ENCODE data around the gene CSGALNACT2.

Gene CSGALNACT2

GRCh38 chr10:43200538-43201390 lies 62.5 kb downstream of the CSGALNACT2 start:
- FAIRE-seq (no peak), DNase-seq (ENCODE audit: low spot score) (no peak)

- no peak for DNase-seq (ENCODE audit: low spot score)
- no peak for FAIRE-seq
These were observed 63.4 kb downstream of the CSGALNACT2 start for GRCh38 chr10:43201545-43202131.

DNA sequence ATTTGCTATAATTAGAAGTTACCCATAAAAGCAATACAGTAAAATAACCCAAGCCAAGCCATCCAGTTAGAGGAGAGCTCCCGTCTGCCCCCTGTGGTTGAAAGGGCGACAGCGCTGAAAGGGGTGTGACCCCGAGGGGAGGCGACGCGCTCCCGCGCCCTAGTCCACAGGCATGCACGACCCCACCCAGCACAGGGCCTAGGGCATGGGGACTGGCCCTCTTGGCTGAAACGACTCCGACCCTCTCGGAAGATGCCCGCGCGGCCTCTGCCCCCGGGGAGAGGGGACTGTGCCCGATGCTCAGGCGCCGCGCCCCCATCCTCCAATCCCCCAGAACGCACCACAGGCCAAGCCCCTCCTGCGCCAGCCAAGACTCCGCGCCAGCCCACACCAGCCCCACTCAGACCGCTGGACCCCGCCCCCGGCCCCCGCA lies 64.0 kb downstream of the CSGALNACT2 start:
- FAIRE-seq = no peak
- DNase-seq (ENCODE audit: low spot score) = no peak

DNA sequence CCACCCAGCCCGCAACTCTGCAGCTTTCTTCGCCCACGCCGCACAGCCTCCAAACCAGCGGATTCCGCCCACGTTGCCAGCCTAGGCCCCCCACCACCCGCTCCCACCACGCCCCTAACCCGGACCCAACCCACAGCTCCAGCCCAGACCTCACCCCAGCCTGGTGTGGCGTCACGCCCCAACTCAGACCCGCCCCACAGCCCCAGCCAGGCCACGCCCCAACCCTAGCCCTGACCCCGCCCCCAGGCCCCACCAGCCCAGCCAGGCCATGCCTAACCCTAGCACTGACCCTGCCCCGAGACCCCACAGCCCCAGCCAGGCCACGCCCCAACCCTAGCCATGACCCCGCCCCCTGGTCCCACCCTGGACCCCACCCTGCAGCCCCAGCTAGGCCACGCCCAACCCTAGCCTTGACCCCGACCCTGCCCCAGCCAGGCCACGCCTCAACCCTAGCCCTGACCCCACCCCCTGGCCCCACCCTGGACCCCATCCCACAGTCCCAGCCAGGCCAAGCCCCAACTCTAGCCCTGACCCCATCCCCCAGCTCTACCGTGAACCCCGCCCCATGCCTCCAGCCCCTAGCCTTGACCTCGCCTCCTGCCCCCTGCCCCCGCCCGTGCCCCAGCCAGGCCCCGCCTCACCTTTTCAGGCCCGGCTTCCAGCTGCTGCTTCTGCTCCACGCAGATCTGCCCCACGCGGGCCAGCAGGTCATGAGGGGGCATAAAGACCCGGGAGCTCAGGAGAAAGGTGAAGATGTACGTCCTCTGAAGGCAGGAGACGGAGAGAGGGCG lies 64.6 kb downstream of the CSGALNACT2 start:
- DNase-seq (ENCODE audit: low spot score) (no peak), FAIRE-seq (no peak)

- no peak for DNase-seq (ENCODE audit: low spot score)
These were observed 65.3 kb downstream of the CSGALNACT2 start for GRCh38 chr10:43203448-43204041.

GRCh38 chr10:43204042-43204942 lies 66.0 kb downstream of the CSGALNACT2 start:
- no peak for DNase-seq (ENCODE audit: low spot score)
- no peak for FAIRE-seq

More at GRCh38 chr10:43203448-43204041, 65.3 kb downstream of the CSGALNACT2 start:
- no peak for FAIRE-seq

DNA sequence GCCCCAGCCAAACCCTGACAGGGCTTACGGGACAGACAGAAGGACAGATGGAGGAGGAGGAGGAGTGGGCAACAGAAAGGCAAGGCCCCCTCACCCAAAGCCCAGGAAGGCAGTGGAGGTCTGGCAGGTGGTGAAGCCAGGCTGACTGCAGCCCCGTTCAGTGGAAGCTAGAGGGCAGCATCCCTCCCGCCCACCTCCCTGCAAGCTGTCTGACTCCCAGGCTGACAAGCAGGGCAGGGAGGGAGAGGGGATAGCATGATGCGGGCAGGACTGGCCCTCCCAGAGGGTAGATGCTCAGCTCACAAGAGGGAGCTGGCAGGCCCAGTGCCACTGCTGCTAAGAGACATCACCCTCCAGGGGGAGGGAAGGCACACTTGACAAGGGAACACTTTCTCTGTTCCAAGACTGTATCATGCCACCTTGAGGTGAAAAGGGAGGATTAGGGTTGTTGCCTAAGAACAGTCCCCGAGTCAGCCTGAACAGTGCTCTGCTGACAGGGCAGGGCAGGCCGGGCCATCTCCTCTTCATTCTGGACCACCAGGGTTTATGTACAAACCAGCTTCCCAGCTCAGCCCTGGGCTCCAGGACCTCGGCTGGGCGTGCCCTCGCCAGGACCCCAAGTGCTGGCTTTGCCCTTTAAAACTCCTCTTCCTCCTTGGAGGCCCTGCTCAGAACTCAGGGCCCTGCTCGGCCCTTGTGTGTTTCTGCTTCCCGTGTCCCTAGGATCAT lies 66.9 kb downstream of the CSGALNACT2 start:
- no peak for FAIRE-seq
- no peak for DNase-seq (ENCODE audit: low spot score)

GRCh38 chr10:43205681-43206390 lies 67.6 kb downstream of the CSGALNACT2 start:
- DNase-seq (ENCODE audit: low spot score) (no peak), FAIRE-seq (no peak)

DNA sequence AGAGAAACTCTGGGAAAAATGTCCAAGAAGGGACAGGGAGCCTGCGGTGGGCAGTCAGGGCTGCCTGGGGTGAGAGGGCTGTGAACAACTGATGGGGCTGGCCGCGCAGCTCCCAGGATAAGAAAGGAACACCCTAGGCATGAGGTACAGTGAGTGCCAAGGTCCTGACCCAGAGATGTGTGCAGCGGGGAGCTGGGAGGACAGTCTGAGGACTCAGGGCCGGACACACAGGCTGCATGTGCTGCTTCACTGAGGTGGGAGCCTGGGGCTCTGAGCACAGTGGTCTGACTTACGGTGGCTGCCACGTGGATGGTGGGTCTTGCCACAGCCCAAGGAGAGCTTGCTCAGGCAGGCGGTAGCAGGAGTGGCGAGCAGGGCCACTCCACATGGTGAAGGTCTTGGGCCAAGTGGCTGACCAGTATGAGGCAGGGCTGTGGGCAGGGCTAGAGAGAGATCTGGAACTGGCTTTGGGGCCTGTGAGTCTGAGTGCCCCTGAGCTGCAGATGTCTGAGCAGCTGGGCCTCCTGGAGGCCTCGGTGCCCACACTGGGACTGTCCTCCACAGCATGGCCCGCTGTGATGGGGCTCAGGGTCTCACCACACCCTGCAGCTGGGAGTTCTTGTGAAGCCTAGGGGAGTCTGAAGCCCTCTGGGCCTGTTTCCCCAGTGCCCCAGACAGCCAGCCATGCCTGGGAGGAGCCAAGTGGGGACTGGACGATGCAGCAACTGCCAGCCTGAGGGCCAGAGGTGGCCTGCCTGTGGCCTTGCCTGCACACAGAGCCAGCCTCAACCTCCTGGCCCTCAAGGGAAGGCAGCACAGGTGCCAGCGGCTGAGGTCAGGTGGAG lies 68.4 kb downstream of the CSGALNACT2 start:
- no peak for DNase-seq (ENCODE audit: low spot score)
- FAIRE-seq = no peak

DNA sequence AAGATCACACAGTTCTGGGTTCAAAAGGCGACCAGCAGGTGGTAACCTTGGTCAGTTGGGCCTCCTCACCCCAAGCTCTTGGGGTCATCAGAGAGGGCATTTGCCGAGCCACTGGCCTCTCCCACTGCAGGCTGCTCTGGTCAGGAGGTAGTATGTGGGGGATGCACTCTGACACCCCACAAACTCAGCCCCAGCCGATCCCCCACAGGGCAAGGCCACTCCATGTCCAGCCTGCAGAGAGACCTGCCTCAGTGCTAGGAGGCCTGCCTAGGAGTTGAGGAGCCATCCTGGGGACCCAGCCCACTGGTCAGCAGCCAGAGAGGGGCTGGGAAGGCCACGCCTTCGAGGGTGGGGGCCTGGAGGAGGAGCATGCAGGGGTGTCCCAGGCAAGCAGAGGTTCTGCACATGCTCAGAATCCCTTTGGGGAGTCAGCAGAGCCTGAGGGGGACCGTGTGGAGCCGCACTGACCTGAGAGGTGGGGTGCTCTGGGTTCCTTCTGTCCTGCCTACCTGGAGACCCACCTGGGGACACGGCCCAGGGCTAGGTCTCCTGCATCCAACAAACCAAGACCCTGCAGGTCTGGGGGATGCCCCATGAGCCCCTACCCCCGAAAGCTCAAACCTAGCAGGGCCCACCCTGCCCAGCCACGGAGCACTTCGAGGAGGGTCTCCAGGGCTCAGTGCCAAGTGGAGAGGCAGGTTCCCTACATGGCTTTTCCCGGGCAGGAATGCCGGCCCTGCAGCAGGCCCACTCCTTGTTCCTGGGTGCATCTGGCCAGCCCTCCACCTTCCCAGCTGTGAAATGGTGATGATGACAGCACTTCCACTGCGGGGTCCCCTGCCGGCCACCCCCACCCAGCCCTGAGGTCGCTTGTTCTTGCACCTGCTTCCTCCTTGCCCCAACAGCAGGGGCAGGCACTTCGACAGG lies 70.2 kb downstream of the CSGALNACT2 start:
- FAIRE-seq = no peak

DNA sequence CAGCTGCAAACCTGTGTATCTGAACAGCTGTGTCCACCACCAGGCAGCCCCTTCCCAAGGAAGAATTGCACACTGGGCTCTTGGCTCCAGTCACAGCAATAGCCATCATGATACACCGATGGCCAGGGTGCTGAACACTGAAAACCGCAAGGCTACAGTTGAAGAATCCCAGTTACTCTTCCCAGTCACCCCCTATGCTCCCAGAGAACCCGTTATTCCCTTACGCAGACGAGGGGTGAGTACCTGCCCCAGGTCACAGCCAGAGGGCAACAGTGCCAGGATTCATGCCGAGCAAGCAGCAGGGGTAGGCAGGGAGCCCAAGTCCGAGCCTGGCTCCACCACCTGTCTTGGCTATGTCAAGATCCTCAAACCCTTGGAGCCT lies 70.8 kb downstream of the CSGALNACT2 start:
- DNase-seq (ENCODE audit: low spot score) (no peak), FAIRE-seq (no peak)

More for the DNA sequence above, 70.2 kb downstream of the CSGALNACT2 start:
- no peak for DNase-seq (ENCODE audit: low spot score)

DNA sequence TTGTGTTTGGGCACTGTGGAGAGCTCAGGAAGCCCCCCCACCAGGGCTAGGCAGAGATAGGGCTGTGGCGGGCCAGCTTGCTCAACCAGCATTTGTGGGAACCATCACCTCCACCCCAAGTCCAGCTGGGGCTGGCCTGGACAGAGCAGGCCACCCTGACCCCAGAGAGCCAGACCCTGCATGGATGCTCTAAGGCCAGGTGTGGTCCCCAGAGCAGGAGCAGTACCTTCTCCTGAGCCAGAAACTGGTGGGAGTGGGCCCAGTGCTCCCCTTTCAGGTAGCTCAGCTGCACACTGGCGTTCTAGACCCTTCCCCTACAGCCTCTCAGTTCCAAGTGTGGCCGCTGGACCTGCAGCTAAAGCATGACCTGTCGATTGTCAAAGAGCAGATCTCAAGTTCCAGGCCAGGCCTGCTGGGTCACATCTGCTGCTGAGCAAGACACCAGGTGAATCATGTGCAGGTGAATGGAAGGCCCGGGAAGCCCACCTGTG lies 71.5 kb downstream of the CSGALNACT2 start:
- FAIRE-seq = no peak
- no peak for DNase-seq (ENCODE audit: low spot score)

DNA sequence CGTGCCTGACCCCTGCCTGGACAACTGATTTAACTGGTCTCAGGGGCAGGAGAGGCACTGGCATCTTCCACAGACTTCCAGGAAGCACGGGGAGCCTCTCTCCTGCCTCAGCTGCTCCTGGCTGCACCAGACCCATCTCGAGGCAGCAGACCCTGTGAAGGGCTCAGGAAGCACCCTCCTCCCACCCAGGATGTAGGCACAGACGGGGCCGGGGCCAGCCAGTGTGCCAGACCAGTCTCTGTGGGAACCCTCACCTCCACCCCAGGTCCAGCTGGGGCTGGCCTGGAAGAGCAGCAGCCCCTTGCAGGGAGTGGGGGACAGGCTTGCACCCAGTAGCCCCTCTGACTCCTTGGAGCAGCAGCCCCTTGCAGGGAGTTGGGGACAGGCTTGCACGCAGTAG lies 72.3 kb downstream of the CSGALNACT2 start:
- DNase-seq (ENCODE audit: low spot score) (no peak), FAIRE-seq (no peak)

GRCh38 chr10:43211030-43211429 lies 72.8 kb downstream of the CSGALNACT2 start:
- FAIRE-seq (no peak), DNase-seq (ENCODE audit: low spot score) (no peak)

DNA sequence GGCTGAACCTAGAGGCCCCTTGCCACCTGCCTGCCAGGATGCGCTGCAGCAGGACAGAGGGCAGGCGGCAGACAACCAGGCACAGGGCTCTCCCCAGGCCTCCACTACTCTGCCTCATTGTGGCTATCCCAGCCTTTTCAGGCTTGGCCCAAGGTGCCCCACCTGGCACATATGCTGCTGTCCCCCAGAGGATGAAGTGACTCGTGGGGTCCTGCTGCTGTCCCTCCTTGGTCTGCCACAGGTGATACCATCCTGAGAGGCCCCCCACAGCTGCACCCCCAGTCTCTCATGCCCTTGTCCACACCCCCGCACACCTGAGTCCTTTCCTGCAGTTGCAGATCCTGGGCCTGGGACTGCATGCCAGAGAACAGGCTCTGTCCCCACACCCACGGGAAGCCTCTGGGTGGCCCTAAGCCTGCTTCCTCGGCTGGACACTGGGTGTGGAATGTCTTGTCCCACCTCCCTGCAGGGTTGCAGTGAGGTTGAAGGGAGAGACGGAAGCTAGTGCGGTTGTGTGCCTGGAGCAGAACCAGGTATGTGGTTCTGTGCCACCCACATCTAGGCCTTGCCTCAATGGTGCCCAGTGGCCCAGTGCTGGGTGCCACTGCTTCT lies 73.3 kb downstream of the CSGALNACT2 start:
- DNase-seq (ENCODE audit: low spot score) (no peak), FAIRE-seq (no peak)

DNA sequence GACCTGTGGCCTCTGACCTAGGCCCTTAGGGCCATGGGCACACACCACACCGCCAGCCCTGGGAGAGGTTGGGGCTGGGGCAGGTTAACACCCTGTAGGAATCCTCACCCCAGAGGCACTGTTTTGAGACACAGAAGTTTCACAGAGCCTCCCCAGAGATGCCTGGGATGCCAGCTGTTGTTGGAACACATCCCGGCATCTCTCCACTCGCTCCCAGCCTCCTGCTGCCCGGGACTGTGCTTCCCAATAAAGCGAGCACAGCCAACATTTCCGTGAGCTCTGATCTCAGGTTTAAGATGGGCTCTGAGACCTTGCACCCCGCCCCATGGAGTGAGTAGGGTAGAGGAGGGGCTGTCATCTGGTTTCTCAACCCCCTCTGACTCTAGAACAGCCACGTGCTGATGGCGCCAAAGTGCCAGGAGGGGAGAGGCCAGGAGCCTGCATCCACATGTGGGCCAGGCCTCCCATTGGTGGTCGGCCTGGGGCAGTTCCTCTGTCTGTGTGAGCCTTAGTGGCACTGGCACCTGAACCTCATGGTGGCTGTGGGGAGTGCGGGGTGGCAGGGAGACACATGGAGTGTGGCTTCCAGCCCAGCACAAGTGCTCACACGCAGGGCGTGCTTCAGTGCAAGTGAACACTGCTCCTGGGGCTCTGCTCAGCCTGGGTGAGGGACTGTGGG lies 73.9 kb downstream of the CSGALNACT2 start:
- no peak for DNase-seq (ENCODE audit: low spot score)
- FAIRE-seq = no peak
